GM23338 (cell line): Measurements from ENCODE around the gene BNIP3.

Experiments
- CREB1 ChIP-seq: fragments of 250-450 bp; sonication (Bioruptor Pico); IDR thresholded peaks from 2 replicates; pipeline ENCODE4 v1.5.0; 2020; ENCODE audit warnings: low read depth, mild to moderate bottlenecking, moderate library complexity
- CTCF ChIP-seq, 2 experiments: fragments of 200-600 bp in 1 of 2; sonication (generic) in 1 of 2; conservative IDR thresholded peaks; 2 replicates each; pipeline versions ENCODE4 v1.5.1 to v1.6.1; 2016 to 2017; ENCODE audit warnings: antibody characterized with exemption in 2 of 2, low read depth in 2 of 2, mild to moderate bottlenecking in 2 of 2, moderate library complexity in 1 of 2
- EZH2 ChIP-seq: fragments of 200-600 bp; sonication (generic); IDR thresholded peaks from one replicate; pipeline ENCODE4 v1.8.0; 2017; ENCODE audit warnings: antibody characterized with exemption, mild to moderate bottlenecking, low read depth; ENCODE audit not compliant: unreplicated experiment
- EZH2phosphoT487 ChIP-seq: fragments of 200-600 bp; sonication (generic); IDR thresholded peaks from one replicate; pipeline ENCODE4 v1.8.1; 2018; ENCODE audit warnings: antibody characterized with exemption; ENCODE audit not compliant: unreplicated experiment
- JUNB ChIP-seq: IDR thresholded peaks from one replicate; pipeline ENCODE4 v1.6.1; 2016; ENCODE audit warnings: antibody characterized with exemption; ENCODE audit not compliant: unreplicated experiment
- NANOG ChIP-seq: IDR thresholded peaks from 2 replicates; pipeline ENCODE4 v1.6.1; 2016; ENCODE audit warnings: antibody characterized with exemption, borderline replicate concordance
- POLR2AphosphoS5 ChIP-seq: IDR thresholded peaks from 2 replicates; pipeline ENCODE4 v1.6.1; 2016; ENCODE audit warnings: antibody characterized with exemption, low read depth
- REST ChIP-seq: IDR thresholded peaks from one replicate; pipeline ENCODE4 v1.6.1; 2018; ENCODE audit warnings: antibody characterized with exemption; ENCODE audit not compliant: unreplicated experiment
- STAT1 ChIP-seq: IDR thresholded peaks from one replicate; pipeline ENCODE4 v1.6.1; 2016; ENCODE audit warnings: antibody characterized with exemption; ENCODE audit not compliant: unreplicated experiment
- ZNF331 ChIP-seq: fragments of 250-450 bp; sonication (Bioruptor Pico); IDR thresholded peaks from 2 replicates; pipeline ENCODE4 v1.5.0; 2020; ENCODE audit warnings: low read depth, mild to moderate bottlenecking, moderate library complexity
- TF ChIP-seq, protein P1 (sequence below): fragments of 250-450 bp; sonication (Bioruptor Pico); IDR thresholded peaks from 2 replicates; pipeline ENCODE4 v1.5.0; 2020; ENCODE audit warnings: mild to moderate bottlenecking, moderate library complexity

DNA sequence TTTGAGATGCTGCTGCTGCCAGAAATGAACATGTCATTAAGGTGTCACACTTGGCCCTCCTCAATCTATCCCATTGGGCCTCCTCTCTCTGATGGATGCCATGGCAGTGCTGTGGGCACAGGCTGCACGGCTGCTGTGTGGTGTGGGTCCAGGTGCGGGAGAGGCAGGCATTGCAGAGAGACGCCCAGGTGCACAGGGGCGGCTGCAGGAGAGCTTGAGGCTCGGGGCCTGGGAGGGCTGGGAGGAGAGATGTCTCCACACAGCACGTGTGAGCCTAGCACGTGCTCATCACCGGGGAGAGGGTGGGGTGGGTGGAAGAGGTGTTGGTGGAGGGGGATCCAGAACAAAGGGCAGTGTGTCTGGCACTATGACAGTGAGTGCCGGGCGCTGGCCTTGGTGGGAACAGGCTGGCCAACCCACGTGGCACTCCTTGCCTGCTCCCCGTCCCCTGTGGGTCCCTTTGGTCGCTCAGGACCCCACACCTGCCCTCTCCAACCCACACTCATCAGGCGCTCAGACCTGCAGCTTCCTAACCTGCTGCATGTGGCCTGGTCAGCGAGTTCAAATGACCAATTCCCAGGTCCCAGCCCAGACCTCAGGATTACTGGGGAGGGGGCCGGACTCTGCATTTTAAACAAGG lies 39.9 kb upstream of the BNIP3 start:
- TF ChIP-seq EZH2 (no peak), CREB1 (CRISPR knock-in tag) (no peak), POLR2AphosphoS5 (no peak), CTCF (conservative IDR thresholded peaks at IDR 0.05; ENCODE audit: low read depth in 2 of 2) (no peak), EZH2phosphoT487 (no peak), REST (no peak), NANOG (no peak), ZNF331 (CRISPR knock-in tag) (no peak), JUNB (no peak), STAT1 (no peak)
- TF ChIP-seq, protein P1, sequence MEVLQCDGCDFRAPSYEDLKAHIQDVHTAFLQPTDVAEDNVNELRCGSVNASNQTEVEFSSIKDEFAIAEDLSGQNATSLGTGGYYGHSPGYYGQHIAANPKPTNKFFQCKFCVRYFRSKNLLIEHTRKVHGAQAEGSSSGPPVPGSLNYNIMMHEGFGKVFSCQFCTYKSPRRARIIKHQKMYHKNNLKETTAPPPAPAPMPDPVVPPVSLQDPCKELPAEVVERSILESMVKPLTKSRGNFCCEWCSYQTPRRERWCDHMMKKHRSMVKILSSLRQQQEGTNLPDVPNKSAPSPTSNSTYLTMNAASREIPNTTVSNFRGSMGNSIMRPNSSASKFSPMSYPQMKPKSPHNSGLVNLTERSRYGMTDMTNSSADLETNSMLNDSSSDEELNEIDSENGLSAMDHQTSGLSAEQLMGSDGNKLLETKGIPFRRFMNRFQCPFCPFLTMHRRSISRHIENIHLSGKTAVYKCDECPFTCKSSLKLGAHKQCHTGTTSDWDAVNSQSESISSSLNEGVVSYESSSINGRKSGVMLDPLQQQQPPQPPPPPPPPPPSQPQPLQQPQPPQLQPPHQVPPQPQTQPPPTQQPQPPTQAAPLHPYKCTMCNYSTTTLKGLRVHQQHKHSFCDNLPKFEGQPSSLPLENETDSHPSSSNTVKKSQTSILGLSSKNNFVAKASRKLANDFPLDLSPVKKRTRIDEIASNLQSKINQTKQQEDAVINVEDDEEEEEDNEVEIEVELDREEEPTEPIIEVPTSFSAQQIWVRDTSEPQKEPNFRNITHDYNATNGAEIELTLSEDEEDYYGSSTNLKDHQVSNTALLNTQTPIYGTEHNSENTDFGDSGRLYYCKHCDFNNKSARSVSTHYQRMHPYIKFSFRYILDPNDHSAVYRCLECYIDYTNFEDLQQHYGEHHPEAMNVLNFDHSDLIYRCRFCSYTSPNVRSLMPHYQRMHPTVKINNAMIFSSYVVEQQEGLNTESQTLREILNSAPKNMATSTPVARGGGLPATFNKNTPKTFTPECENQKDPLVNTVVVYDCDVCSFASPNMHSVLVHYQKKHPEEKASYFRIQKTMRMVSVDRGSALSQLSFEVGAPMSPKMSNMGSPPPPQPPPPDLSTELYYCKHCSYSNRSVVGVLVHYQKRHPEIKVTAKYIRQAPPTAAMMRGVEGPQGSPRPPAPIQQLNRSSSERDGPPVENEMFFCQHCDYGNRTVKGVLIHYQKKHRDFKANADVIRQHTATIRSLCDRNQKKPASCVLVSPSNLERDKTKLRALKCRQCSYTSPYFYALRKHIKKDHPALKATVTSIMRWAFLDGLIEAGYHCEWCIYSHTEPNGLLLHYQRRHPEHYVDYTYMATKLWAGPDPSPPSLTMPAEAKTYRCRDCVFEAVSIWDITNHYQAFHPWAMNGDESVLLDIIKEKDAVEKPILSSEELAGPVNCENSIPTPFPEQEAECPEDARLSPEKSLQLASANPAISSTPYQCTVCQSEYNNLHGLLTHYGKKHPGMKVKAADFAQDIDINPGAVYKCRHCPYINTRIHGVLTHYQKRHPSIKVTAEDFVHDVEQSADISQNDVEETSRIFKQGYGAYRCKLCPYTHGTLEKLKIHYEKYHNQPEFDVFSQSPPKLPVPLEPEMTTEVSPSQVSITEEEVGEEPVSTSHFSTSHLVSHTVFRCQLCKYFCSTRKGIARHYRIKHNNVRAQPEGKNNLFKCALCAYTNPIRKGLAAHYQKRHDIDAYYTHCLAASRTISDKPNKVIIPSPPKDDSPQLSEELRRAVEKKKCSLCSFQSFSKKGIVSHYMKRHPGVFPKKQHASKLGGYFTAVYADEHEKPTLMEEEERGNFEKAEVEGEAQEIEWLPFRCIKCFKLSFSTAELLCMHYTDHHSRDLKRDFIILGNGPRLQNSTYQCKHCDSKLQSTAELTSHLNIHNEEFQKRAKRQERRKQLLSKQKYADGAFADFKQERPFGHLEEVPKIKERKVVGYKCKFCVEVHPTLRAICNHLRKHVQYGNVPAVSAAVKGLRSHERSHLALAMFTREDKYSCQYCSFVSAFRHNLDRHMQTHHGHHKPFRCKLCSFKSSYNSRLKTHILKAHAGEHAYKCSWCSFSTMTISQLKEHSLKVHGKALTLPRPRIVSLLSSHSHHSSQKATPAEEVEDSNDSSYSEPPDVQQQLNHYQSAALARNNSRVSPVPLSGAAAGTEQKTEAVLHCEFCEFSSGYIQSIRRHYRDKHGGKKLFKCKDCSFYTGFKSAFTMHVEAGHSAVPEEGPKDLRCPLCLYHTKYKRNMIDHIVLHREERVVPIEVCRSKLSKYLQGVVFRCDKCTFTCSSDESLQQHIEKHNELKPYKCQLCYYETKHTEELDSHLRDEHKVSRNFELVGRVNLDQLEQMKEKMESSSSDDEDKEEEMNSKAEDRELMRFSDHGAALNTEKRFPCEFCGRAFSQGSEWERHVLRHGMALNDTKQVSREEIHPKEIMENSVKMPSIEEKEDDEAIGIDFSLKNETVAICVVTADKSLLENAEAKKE (CRISPR knock-in tag) = no peak
